GM12878 (cell line): Measurements from ENCODE around the gene VEGFD.

ENCODE experiments used
- BHLHE40 ChIP-seq, 2 experiments: fragments of 450-650 bp in 1 of 2; IDR thresholded peaks; 2 replicates each; pipeline ENCODE4 v1.6.1; 2011 to 2017; ENCODE audit warnings: low read depth in 2 of 2, borderline replicate concordance in 1 of 2, improper control_type of control experiment in 1 of 2, low read length in 1 of 2, mild to moderate bottlenecking in 1 of 2
- GABPA ChIP-seq: IDR thresholded peaks from 2 replicates; pipeline ENCODE4 v1.6.1; 2014; ENCODE audit warnings: antibody characterized with exemption, low read depth, mild to moderate bottlenecking, inconsistent platforms
- HDAC2 ChIP-seq: fragments of 200-600 bp; sonication (generic); IDR thresholded peaks from 2 replicates; pipeline ENCODE4 v1.6.1; 2017
- IRF5 ChIP-seq: fragments of 450-650 bp; IDR thresholded peaks from 2 replicates; pipeline ENCODE4 v1.6.1; 2017; ENCODE audit warnings: borderline replicate concordance
- MTA2 ChIP-seq: fragments of 450-650 bp; IDR thresholded peaks from 2 replicates; pipeline ENCODE4 v1.6.1; 2016; ENCODE audit warnings: low read depth, mild to moderate bottlenecking, moderate library complexity
- POLR2A ChIP-seq: IDR thresholded peaks from 2 replicates; pipeline ENCODE4 v1.6.1; 2011; ENCODE audit warnings: low read depth, mild to moderate bottlenecking, low read length
- RCOR1 ChIP-seq: conservative IDR thresholded peaks from 2 replicates; pipeline ENCODE4 v1.6.1; 2012; ENCODE audit warnings: low read depth, low read length, improper control_type of control experiment
- TF ChIP-seq, protein P1 (sequence below), 3 experiments: IDR thresholded peaks in 2 of 3; conservative IDR thresholded peaks in 1 of 3; 2 replicates each; pipeline ENCODE4 v1.5.1; 2011; ENCODE audit warnings: low read depth in 3 of 3, low read length in 3 of 3, mild to moderate bottlenecking in 3 of 3, control low read depth in 2 of 3, moderate library complexity in 2 of 3, inconsistent platforms in 1 of 3, mixed read lengths in 1 of 3; ENCODE audit not compliant: control insufficient read depth in 2 of 3, insufficient read depth in 1 of 3; ENCODE audit errors: extremely low read depth in 1 of 3

GRCh38 chrX:15391850-15392249 is 7.6 kb upstream of the VEGFD start:
- TF ChIP-seq, protein P1, sequence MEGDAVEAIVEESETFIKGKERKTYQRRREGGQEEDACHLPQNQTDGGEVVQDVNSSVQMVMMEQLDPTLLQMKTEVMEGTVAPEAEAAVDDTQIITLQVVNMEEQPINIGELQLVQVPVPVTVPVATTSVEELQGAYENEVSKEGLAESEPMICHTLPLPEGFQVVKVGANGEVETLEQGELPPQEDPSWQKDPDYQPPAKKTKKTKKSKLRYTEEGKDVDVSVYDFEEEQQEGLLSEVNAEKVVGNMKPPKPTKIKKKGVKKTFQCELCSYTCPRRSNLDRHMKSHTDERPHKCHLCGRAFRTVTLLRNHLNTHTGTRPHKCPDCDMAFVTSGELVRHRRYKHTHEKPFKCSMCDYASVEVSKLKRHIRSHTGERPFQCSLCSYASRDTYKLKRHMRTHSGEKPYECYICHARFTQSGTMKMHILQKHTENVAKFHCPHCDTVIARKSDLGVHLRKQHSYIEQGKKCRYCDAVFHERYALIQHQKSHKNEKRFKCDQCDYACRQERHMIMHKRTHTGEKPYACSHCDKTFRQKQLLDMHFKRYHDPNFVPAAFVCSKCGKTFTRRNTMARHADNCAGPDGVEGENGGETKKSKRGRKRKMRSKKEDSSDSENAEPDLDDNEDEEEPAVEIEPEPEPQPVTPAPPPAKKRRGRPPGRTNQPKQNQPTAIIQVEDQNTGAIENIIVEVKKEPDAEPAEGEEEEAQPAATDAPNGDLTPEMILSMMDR (IDR thresholded peaks at IDR 0.05 in 2 of 3, conservative IDR thresholded peaks at IDR 0.05 in 1 of 3; ENCODE audit: control insufficient read depth in 2 of 3, extremely low read depth in 1 of 3, insufficient read depth in 1 of 3, low read depth in 3 of 3, low read length in 3 of 3): no peak
- TF ChIP-seq RCOR1: no peak
- no peak for TF ChIP-seq POLR2A
- no peak for TF ChIP-seq BHLHE40 (IDR thresholded peaks at IDR 0.05; ENCODE audit: borderline replicate concordance in 1 of 2, low read depth in 2 of 2, low read length in 1 of 2)
- TF ChIP-seq IRF5: no peak
- TF ChIP-seq HDAC2: no peak
- TF ChIP-seq GABPA: no peak
- TF ChIP-seq MTA2: no peak
